ENCODE measurements around the gene TAF1B.
"Not testable (repeated sequence)": the region's sequence is repeated elsewhere in the genome, so short reads cannot be mapped to it uniquely, and the experiment has no call there.

Gene TAF1B

DNA sequence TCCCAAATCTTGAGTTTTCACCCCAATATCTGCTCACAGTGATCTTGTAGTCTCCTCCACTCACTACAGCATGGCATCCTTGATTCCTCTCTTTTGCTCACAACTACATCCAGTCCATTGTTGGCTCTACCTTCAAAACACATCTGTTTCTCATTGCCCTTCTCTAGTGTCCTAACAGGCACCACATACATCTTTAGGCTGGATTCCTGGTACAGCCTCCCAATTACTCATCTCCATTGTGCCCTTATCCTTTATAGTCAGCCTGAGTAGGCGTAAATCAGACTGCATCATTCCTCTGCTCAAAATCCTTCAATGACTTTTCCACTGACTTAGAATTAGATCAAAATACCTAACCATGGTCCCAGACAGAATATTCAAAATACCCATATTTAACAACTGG is 10.7 kb upstream of the TAF1B start:
- no peak for DNase-seq (ENCODE audit: low spot score)

DNA sequence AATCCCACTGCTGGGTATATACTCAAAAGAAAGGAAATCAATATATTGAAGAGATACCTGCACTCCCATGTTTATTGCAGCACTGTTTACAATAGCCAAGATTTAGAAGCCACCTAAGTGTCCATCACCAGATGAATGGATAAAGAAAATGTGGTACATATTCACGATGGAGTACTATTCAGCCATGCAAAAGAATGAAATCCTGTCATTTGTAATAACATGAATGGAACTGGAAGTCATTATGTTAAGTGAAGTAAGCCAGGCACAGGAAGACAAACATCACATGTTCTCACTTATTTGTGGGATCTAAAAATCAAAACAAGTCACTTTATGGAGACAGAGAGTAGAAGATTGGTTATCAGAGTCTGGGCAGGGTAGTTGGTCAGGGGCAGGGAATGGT is 8.2 kb upstream of the TAF1B start:
- DNase-seq (ENCODE audit: low spot score), result not testable (repeated sequence)

DNA sequence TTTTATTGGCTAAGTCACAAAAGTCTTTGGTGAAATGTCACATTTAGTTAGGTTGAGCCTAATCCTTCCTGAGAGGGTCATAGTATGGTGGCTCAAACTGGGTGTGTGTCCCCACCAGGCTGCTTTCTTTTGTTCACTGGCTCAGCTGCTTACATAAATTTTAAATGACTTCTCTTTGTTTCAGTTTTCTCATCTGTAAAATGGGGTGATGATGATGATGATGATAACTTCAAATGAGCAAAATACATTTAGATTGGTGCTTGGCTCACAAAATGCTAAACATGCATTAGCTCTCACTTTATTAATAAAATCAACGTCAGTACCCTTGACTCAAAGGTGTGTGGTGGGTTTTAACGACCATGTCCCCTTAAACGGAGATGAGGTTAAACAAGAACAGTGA is 7.2 kb upstream of the TAF1B start:
- DNase-seq (ENCODE audit: low spot score), result no peak

DNA sequence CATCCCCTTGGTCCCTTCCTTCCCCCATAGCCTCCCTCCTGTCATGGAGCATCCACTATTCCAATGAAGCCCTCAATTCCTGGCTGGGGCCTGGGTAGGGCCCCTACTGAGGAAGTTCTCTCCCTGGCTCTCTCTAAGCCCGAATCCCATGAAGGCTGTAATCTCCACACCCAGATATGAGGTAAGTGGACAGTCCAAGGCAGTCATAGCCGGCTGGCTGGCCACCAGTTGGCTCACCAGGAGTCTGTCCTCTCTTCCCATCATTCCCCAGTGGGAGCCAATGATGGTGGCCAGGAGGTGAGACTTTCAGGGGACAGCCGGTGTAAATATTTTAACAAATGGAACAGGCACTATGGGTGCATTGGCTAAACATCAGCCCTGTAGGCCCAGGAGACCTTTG is 6.8 kb upstream of the TAF1B start:
- no peak for DNase-seq (ENCODE audit: low spot score)

DNA sequence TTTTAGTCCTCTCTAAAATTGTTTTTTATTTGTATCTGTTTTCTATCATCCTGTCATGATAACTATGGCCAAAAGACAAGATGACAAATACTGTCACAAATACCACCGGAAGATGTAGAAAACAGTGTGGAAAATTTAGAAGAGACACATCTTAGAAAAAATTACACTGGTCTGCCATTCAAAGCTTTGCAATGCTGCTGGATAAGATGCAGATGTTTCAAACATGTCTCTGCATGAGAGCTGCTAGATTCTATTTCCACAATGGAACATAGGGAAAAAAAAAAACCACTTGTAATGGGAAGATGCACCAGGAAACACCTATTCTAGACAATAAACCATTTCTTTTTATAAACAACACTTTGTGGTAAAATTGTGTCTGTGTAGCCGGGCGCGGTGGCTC is 5.8 kb upstream of the TAF1B start:
- DNase-seq (ENCODE audit: low spot score), result no peak

DNA sequence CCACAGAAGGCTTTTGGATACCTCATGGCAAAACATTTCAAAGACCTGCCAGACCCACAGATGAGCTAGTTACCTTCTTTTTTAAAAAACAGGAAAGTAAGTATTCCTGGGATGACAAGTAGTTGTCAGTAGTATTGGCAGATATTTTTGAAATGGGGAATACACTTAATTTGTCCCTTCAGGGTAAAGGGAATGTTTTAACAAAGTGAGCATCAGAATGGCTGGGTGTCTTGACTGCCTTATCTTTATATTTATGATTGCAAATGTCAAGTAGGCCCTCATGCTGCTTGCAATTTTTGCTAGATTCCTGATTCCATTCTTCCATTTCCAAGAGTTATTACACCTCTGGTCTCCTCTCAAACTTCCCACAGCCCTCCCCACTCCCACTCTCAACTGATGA is 4.9 kb upstream of the TAF1B start:
- DNase-seq (ENCODE audit: low spot score), result no peak

DNA sequence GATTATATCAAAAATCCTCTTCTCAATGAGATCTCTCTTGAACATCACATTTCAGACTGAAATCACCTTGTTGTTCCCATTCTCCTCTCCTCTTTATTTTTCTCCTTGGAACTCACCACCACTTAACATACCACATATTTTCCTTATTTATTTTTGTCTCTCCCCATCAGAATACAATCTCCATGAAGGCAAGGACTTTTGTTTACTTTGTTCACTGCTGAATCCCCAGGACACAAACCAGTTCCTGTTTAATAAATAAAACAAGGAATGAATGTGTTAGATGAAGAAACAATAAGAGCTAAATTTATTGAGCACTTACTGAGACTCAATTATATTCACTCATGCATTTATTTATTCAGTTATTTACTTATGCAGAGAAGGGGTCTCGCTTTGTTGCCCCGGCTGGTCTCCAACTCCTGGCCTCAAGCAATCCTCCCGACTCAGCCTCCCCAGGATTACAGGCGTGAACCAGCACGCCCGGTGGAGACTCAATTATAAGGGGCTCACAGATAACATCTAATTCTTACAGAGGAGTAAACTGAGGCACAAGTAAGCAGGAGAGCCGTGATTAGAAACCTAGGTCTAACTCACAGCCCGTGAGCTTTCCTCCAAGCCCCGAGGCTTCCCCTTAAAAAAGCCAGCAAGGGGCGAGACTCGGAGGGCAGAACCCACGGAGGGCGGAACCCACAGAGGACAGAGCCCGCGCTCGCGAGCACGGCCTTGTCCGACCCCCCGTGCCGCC is 616 bp upstream of the TAF1B start:
- no peak for DNase-seq (ENCODE audit: low spot score)

DNA sequence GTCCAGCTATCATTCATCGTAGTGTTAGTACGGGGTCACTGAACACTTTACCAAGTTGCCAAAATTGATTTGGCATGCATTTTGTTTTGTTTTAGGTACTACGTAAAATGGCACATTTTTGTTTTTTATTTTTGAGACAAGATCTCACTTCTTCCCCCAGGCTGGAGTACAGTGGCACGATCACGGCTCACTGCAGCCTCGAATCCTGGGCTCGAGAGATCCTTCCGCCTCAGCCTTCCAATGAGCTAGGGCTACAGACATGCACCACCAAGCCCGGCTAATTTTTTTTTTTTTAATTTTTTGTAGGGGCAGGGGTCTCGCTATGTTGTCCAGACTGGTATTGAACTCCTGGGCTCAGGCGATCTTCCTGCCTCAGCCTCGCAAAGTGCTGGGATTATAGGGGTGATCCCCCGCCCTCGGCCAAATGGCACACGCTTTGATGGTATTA is 786 bp downstream of the TAF1B start:
- peak; percentile 12 for DNase-seq (ENCODE audit: low spot score)

DNA sequence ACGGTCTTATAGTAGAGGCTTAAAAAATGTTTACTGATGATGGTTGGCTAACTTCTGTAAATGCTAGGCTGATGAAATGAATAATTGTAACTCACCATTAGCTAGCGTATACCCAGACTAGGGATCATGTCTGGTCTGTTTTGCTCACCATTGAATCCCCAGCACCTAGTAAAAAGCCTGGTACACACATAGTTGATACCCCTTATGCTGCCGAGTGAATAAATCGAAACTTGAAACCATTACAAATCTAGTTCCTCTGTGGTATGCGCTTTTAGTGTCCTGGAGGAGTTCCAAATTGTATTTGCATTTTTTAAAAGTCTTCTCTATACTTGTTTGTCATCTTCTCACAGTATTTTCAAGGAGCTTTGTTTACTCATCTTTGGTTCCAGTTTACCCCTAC is 1.3 kb downstream of the TAF1B start:
- peak; percentile 2 for DNase-seq (ENCODE audit: low spot score)

DNA sequence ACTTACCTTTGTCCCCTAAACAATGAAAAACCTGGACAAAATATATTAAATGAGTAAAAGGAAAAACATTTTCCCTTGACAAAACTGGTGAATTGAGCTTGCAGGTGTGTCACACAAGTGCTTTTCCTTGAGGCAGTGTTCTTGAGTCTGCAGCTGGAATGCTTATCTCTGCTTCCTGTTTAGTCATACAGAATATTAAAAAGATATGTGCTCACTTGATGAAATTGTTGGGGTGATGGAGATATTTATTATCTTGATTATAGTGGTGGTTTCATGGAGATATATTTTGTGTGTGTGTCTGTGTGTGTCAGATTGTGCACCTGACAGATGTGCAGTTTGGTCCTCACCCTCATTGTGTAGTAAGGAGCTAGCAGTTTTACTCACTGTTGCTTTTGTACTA is 3.3 kb downstream of the TAF1B start:
- no peak for DNase-seq (ENCODE audit: low spot score)

DNA sequence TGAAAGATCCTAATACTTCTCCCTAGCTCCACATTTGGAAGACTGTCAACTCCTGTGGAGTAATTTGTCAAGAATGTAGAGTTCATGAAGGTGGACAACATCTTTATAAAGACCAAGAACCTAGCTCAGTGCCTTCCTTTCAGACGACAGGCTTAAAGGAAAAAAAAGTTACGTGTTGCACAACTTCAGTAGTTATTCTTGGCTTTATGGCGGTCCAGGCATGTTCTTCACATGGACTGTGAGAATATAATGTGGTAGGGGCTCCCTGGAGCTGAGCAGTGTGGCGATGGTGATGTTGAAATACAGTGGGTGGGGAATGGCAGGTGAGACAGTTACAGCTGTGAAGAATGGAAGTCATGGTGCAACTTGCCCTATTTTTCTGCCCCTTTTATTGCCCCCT is 3.9 kb downstream of the TAF1B start:
- no peak for DNase-seq (ENCODE audit: low spot score)

DNA sequence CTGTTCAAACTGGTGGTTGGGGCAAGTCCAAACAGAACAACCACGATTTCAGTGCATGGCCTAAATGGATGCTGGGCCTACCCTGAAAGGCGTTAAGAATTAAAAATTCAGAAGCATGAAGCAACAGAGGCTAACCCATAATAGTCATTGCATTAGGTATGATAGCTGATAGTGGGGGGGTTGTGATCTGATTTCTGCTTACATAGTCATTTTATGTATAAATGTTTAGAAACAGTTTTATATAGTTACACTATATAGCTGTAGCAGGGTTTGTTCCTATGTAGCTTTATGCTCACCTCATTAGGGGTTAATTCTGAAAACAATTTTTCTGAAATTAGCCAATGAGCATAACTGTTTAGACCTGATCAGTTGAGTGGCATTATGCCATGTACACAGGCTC is 9.6 kb downstream of the TAF1B start:
- no peak for DNase-seq (ENCODE audit: low spot score)

DNA sequence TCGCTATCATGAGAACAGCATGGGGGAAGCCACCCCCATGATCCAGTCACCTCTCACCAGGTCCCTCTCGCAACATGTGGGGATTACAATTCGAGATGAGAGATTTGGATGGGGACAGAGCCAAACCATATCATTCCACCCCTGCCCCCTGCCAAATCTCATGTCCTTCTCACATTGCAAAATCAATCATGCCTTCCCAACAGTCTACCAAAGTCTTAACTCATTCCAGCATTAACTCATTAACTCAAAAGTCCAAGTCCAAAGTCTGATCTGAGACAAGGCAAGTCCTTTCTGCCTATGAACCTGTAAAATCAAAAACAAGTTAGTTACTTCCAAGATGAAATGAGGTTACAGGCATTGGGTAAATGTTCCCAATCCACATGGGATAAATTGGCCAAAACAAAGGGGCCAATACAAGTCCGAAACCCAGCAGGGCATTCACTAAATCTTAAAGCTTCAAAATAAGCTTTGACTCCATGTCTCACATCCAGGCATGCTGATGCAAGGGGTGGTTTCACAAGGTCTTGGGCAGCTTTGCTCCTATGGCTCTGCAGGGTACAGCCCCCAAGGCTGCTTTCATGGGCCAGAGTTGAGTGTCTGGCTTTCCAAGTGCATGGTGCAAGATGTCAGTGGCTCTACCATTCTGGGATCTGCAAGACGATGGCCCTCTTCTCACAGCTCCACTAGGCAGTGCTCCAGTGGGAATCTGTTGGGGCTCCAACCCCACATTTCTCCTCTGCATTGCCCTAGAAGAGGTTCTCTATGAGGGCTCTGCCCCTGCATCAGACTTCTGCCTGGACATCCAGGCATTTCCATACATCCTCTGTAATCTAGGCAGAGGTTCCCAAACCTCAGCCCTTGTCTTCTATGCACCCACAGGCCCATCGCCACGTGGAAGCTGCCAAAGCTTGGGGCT is 14.8 kb downstream of the TAF1B start:
- no peak for DNase-seq (ENCODE audit: low spot score)

DNA sequence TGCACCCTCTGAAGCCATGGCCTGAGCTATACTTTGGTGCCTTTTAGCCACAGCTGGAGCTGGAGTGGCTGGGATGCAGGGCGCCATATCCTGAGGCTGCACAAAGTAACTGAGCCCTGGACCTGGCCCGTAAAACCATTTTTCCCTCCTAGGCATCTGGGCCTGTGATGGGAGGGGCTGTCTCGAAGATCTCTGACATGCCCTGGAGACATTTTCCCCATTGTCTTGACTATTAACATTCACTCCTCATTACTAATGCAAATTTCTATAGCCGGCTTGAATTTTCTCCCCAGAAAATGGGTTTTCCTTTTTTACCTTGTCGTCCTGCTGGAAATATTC is 15.4 kb downstream of the TAF1B start:
- DNase-seq (ENCODE audit: low spot score), result no peak

DNA sequence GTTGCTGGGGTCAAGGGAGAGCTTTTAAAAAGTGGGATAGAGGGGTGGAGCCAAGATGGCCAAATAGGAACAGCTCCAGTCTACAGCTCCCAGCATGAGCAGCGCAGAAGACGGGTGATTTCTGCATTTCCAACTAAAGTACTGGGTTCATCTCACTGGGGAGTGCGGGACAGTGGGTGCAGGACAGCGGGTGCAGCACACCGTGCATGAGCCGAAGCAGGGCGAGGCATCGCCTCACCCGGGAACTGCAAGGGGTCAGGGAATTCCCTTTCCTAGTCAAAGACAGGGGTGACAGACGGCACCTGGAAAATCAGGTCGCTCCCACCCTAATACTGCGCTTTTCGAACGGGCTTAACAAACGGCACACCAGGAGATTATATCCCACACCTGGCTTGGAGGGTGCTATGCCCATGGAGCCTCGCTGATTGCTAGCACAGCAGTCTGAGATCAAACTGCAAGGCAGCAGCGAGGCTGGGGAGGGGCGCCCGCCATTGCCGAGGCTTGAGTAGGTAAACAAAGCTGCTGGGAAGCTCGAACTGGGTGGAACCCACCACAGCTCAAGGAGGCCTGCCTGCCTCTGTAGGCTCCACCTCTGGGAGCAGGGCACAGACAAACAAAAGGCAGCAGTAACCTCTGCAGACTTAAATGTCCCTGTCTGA is 17.8 kb downstream of the TAF1B start:
- not testable (repeated sequence) for DNase-seq (ENCODE audit: low spot score)

DNA sequence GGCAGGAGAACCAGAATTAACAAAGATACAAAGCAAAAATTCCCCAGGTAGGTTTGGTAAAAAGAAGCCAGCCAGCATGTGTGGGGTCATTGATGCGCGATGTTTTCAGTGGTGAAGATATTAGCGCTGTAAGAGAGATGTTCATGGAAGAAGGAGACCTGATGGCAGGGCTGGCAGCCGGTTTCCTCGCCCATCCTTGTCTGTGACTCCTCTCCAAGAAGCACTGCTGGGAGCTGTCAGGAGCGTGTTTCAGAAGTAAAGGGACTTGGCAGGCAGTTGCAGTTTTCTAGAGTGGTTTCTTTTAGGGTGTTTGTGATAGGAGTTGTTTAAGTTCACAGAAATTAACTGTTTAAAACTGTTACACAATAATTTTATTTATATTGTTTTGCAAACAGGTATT is 24.6 kb downstream of the TAF1B start:
- no peak for DNase-seq (ENCODE audit: low spot score)

DNA sequence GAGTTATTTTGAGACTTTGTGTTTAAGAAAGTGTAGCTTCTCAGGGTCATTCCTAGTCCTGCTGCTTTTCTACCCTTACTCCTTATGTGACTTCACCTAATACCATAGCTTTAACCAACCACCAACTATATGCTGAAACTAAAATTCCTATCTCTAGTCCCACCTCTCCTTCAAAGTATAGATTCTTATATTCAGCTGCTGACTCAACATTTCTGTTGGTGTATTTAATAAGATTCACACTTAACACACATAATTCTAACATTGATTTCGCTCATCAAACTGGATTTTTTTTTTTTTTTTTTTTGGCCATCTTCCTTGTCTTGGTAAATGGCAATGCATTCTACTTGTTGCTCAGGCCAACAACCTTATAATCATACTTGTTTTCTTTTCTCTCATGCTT is 30.1 kb downstream of the TAF1B start:
- DNase-seq (ENCODE audit: low spot score), result no peak

DNA sequence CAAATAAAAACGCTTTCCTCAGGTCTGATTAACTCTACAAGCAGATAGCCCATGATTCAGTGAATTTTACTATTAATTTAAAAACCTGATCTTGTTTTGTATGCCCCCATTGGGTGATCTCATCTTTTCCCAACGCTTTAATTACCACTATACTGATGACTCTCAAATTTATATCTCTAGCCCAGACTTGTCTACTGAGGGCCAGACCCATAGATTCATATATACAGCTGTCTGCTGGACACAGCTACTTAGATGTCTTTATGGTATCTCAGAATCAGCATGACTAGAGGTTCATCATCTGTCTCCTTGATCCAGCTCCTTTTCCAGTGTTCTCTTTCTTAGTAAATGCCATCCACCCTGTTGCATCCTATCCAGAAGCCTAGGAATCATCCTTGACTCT is 33.8 kb downstream of the TAF1B start:
- no peak for DNase-seq (ENCODE audit: low spot score)

DNA sequence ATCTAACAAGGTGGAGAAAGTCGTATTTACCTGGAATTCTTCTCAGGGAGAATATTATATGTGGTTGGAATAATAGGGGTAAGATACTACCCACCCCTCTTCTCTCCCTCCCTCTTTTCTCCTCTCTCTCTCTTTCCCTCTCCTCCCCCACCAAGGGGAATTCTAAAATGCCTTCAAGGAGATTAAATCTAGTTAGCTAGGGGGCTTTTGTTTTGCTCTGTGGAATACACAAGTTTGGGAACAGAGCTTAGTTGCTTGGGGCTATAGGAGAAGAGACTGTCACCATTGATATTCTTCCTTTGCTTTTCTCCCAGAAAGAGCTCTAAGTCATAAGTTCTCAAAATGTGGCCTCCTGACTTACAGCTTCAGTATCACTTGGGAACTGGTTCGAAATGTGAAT is 34.5 kb downstream of the TAF1B start:
- no peak for DNase-seq (ENCODE audit: low spot score)

DNA sequence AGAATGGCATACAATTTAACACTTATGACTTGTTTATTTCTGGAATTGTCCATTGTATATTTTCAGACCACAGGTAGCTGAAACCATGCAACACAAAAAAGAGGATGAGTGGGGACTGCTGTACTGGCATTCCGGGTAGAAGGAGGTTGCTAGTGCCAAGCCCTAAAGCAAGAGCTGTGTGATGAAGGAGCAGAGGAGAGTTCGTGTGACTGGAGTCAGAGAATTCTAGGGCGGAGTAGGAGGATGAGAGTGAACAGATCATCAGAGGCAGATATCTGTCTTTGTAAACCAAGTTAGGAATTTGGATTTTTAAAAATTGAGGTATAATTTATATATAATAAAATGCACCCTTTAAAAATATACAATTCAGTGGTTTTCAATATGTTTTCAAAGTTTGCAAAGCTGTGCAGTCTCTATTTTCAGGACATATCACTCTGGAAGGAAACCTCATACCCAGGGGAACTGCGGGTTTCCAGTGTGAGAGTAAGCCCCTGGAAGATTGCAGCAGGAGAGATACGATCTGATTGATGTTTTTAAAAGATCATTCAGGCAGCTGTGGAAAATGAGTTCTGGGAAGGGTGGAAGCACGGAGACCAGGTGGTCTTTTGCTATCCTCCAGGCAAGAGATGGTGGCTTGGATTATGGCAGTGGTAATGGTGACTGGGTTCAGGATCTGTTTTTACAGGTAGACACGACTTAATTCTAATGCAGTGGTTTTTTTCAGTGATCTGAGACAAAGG is 36.4 kb downstream of the TAF1B start:
- DNase-seq (ENCODE audit: low spot score), result no peak

DNA sequence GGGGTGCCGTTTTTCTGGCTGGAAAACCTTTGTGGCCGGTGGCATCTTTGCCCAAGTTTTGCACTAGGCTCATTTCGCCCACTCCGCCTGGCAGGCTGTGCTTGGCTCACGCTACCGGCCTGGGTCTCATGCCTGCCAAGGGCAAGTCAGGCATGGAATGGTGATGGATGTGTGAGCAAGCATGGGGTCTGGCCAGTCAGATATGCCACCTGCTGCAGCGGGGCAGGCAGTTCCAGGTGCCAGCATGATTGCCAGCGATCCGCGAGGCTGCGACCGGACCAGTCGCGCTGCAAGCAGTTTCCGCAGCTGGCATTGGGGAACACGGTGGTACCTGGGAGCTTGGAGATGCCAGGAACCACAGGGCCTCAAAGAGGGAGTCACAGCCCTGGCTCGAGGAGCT is 40.6 kb downstream of the TAF1B start:
- DNase-seq (ENCODE audit: low spot score), result no peak

DNA sequence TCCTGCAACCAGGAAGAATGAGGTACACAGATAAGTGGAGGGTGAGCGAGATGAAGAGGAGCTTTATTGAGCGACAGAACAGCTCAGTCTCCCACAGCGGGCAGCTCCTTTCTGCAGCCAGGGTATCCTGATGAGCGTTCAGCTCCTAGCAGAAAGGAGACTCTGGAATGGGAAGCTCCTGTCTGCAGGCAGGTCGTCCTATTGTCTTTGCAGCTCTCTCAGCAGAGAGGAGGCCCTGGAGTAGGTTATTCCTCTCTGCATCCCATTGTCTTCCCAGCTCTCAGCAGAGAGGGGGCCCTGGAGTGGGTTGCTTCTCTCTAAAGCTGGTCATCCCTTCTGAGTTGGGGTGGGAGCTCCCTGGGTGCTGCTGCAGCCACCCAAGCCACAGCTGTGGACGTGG is 41.2 kb downstream of the TAF1B start:
- DNase-seq (ENCODE audit: low spot score), result no peak

All from CD4-positive, alpha-beta T cell treated with Interleukin-15 for 4 hours (primary cell).